CMK (cell line): Measurements from ENCODE around the gene FOXE3.

ENCODE experiments used
- DNase-seq: peaks from one replicate; pipeline ENCODE4 v3.0.0-alpha.2; 2010; ENCODE audit warnings: low read depth

The FOXE3 gene

DNA sequence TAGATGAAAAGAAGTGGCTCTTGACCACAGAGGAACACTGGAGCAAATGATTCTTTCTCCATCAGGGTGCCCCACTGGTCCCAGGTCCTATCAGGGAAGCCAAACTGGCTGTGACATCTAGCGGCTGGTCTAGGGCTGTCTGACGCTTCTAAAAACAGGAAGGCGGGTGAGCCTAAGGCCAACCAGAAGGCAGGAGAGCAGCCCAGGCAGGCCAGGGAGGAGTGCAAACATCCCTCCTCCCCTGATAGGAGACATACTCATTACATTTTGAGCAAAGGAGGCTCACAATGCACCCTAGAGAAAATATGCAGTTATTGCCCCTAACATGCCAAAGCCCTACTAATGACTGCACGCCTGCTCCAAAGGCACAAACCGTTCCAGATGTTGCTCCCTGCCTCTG is 10.4 kb upstream of the FOXE3 start:
- peak; percentile 35 for DNase-seq

DNA sequence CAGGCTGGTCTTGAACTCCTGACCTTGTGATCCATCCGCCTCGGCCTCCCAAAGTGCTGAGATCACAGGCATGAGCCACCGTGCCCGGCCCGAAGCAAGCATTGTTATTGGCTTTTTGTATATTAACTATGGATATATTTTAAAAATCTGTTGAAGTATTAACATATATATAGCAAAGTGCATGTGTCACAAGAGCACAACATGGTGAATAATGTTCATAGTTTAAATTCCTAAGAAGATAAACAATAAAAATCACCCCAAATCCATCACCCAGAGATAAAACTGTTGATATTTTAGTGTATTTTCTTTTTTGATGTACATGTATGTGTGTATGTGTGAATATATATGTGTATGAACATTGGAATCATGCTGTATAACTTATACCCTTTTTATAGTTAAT is 9.1 kb upstream of the FOXE3 start:
- DNase-seq: no peak

DNA sequence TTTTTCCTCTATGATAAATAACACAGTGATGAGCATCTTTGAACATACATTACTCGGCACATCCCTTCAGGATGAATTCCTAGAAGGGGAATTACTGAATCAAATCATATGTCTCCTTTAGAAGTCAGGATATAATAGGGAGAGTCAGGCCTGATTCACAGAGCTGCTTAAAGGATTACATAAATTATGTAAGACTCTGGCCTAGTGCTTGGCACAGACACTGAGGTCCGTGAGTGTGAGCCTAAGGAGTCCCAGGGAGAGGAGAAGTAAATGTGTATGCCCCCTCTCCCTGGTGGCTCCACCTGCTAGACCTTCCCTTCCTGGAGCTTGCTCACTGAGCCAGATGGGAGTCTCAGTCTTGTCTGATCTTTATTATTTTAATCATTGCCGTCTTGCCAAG is 8.6 kb upstream of the FOXE3 start:
- DNase-seq: no peak

DNA sequence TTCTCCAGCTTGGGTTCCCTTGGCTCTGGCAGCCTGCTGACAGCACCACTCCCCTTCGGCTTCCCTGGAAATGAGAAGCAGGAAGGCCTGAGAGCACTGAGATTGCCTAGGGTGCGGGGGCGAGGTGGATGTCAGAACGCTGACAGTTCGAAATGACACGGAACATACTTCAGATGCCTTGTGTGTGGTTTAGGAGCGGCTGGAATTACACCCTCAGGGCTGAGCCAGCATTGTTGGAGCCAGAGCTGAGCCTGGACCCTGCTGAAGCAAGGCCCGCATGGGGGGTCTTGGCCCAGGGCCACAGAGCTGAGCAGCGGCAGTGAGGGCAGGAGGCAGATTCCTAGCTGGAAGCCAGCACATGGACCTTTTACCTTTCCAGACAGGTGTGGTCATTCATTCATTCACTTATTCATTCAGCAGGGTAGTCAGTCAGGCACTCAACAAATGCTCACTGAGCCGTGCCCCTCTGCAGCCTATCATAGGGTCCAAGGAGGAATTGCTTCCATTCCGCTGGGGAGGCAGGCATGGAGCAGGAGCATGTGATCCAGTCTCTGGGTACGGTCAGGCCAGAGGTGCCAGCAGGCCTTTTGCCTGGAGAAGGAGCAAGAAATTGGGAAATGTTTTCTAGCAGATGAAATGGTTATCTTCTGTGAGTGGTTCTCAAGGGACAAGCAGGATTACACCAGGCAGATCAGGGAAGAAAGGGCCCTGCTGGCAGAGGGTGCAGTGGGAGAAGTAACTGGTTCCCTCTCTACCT is 6.6 kb upstream of the FOXE3 start:
- no peak for DNase-seq

DNA sequence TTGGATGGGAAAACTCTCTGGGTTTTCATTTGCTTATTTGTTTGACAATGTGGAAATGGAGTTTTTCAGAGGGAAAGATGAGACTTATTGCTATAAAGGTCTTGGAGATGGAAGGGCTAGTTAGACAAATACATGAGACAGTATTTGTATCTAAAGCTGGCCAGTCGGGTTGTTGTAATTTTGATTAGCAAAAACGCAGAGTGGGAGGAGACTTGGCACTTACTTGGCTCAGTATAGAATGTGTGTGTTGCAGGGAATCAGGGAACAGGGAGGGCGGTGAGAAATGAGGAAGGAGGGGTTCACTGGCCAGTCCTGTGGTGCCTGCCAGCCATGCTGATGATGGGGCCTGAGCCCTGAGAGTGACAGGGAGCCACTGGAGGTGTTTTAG is 6.0 kb upstream of the FOXE3 start:
- no peak for DNase-seq

DNA sequence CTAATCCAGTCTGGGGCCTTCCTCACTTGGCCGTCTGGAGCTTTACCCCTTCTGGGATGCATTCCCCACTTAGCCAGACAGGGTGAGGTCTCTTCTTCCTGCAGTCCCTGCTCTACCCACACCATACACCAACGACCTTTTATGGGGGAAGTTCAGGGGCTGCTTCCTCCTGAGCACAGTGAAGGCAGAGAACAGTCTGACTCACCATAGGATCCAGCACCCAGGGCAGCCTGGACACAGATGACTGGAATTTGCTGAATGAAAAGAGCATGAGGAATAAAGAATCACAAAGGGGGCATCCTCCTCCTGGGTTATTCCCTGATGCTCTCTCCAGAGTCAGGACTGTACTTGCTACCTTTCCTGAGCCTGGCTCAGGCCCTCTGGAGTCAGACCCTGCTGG is 4.6 kb upstream of the FOXE3 start:
- DNase-seq: no peak

DNA sequence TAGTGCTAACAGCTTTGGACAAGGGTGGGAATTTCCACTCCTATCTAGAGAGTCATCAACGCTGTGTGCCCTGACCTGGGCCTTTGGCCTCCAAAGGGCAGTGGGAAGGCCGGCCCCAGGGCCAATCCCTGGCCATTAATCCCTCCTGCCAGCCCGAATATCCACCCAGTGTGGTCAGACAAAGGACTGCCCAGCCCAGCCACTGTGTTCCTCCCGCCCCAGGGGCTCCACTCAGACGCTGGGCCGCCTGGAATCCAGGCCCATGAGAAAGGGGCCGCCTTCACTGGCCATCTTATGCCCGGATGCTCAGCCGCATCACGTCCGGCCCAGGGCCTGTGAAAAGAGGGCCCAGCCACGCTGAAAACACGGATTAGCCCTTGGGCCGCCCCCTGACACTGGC is 3.6 kb upstream of the FOXE3 start:
- no peak for DNase-seq

DNA sequence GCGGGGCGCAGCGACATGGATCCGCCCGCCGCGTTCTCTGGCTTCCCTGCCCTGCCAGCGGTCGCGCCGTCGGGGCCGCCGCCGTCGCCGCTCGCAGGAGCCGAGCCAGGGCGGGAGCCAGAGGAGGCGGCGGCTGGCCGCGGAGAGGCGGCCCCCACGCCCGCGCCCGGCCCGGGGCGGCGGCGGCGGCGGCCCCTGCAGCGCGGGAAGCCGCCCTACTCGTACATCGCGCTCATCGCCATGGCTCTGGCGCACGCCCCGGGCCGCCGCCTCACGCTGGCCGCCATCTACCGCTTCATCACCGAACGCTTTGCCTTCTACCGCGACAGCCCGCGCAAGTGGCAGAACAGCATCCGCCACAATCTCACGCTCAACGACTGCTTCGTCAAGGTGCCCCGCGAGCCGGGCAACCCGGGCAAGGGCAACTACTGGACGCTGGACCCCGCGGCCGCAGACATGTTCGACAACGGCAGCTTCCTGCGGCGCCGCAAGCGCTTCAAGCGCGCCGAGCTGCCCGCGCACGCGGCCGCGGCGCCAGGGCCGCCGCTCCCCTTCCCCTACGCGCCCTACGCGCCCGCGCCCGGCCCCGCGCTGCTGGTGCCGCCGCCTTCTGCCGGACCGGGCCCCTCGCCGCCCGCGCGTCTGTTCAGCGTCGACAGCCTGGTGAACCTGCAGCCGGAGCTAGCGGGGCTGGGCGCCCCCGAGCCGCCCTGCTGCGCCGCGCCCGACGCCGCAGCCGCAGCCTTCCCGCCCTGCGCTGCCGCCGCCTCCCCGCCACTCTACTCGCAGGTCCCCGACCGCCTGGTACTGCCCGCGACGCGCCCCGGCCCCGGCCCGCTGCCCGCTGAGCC is 459 bp downstream of the FOXE3 start:
- no peak for DNase-seq

DNA sequence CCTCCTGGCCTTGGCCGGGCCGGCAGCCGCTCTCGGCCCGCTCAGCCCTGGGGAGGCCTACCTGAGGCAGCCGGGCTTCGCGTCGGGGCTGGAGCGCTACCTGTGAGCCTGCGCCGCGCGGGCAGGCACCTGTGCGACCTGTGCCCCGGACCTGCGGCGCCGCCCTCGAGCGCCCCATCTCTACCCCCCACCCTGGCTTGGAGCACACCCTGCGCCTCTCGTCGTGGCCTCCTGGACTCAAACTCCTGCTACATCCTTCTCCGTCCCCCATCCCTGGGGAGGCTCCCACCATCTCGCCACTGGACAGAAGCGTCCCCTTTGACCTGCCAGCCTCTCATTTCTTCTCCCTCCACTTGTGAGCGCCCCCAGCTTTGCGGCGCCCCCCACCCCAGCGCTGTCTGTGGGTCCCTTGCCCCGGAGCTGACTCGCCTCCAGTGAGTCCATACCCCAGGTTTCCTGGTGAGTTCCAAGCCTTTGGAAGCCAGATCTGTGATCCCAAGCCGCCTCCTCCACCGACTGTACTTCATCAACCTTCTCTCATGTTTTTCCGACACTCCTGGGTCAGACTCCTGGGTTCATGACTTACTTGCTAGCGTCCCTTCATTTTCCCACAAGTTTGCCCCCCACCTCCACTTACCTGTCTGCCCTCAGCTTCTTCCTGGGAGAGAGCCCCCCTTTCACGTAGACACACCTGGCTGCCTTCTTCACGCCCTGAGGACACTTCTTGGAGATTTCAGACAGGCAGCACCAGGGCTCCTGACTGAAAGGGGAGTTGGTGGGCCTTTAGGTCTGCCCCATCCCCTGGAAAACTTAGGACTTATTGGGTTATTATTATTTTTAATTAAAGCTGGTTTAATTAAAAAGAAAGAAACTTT is 1.3 kb downstream of the FOXE3 start:
- DNase-seq: no peak

DNA sequence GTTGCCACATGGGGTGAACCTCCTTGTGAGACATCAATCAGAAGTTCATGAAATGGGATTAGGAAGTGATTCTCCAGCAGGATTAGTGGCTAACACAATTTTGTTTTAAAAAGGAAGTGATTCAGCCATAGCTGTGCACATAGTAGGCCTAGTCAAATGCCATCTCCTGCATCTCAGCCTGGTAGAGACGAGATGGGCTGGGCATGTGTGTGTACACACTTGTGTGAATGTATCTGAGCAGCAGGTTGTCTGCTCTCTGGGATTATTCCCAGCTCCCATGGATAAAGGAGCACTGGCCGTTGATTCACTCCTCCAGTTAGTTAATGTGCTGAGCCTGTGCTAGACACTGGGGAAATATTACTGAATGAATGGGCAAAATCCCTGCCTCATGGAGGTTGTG is 2.0 kb downstream of the FOXE3 start:
- DNase-seq: no peak

DNA sequence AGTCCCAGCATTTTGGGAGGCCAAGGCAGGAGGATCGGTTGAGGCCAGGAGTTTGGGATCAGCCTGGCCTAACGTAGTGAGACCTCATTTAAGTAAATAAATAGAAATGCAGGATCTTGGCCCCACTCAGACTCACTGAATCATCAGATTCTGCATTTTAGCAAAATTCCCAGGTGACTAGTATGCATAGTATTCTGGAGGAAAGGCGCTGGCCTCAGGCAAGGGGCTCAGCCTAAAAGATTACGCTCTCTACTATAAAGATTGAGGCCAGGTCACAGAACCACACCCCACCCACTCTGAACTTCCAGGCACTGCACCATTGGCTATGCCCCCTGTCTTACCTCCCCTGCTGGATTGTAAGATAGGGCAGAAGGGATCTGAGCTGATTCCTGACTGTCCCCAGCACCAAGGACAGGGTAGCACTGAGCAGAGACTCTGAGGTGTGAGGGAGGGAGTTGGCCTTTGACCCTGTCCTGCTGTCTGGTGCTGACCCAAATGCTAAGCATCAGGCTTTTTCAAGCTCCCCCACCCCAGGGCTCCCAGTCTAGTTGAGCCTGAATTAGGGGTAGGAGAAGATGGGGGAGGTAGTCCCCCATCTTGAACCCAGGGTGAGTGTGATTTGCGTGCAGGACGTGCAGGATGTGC is 2.7 kb downstream of the FOXE3 start:
- DNase-seq: no peak

DNA sequence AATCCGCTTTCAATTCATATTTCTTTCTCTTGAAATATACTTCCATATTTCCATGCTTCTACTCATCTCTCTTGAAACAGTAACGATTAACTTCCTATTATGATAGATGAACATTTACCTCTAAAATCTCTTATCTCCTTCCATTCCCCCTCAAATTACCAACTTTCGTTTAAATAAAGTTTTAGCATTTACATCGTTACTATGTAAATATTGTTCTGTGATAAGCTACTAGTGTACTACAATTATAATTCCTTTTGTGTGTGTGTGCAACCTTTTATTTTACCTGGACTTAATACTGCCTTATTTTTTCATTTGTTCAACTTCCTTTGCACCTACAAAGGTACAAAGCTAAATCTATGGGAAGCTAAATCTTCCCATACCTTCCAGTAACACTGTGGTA is 4.5 kb downstream of the FOXE3 start:
- DNase-seq: no peak

DNA sequence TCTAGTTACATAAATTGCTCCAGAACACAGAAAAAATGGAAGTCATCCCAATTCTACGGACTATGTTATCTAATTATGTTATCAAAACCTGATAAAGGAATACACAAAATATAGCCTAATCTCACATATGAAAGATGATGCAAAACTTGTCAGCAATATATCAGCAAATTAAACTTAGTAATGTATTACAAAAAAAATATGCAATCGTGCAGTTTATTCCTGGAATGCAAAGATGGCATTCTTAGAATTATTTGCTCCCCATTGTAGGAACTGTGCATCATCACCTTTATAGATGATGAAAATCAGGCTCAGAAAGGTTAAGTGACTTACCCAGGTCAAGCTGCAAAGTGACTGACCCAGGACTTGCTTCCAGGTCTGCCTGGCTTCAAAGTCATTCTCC is 7.8 kb downstream of the FOXE3 start:
- no peak for DNase-seq

DNA sequence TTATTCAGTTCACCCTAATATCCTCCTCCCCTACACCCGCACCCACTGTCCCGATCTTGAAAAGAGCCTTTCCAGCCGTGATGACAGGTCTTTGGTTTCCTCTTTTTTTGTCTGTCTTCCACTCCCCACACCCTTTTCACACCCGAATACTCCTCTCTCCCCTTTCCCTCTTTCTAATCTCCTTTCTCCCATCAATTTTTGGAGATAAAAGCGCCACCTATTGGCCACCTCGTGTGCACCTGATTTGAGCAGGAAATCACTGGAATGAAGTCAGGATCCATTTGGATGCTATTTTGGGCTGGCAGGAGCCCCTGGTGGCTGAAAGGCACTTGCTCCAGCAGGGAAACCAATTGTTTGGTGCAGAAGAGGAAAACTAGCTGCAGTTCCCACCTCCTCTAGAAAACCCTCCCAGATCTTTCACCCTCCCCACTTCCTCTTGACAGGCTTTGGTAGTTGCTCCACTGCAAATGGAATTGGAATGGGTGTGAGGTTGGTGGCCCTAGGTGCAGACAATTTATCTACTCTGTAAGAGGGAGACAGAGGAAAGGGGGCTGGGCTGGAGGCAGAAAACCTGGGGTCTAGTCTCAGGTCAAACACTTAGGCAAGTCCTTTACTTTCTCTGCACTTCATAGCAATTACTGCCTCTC is 8.4 kb downstream of the FOXE3 start:
- DNase-seq: no peak

DNA sequence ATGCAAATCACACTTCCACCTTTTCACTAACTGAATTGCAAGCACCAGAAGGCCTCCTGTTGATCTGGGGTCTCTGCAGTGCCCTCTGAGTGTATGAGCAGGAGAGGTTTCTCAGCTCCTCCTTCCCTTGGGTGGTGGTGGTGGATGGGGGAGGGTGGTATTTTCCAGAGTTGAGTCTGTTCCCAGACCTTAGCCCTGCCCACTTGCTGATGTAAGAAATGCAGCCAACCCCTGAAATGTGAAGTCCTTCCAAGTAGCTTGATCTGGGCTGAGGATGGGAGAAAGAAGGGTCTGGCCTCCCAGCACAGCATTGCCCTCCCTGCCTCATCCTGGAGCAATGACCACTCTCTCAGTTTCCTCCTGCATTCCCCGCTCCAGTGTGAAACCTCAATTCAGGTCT is 15.4 kb downstream of the FOXE3 start:
- no peak for DNase-seq

DNA sequence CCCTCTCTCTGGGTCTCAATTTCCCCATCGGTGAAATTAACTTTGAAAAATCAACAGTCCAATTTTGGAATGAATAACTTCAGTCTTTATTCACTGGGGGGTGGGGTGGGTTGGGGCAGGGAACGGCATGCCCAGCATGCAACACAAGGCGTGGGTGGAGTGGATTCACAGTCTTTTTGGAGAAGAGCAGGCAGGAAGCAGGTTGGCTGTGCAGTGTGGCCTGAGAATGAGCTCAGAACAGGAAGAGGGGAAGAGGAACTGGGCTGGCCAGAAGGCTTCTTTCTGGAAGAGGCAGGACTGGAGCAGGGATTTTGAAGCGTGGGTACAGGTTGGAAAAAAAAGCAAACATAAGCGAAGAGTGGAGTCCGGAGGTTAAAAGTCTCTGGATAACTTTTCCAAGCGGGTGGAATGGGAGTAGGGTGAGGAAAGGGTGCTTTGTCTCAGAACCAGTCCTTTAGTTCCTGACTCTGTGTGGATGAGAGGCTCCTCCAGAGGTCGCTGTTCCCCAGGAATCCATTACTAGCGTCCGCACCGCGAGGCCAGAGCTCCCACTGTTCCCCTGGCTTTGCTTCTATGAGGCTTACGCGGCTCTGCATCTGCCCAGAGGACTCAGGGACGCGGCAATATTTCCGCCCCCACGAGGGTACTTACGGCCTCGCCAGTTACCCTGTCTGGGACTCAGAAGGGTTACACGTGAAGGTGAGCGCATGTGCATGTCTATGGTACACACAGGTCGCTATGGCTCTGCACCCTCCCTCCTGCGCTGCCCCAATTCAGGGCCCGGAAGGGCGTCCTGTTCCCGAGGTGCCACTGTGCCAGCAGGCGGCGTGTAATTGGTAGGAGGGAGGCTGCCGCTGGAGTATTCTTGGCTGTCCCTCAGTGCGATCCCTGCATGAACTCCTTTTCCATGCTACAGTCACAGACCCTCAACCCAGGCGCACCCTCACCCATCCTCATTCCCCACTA is 16.3 kb downstream of the FOXE3 start:
- DNase-seq: no peak

DNA sequence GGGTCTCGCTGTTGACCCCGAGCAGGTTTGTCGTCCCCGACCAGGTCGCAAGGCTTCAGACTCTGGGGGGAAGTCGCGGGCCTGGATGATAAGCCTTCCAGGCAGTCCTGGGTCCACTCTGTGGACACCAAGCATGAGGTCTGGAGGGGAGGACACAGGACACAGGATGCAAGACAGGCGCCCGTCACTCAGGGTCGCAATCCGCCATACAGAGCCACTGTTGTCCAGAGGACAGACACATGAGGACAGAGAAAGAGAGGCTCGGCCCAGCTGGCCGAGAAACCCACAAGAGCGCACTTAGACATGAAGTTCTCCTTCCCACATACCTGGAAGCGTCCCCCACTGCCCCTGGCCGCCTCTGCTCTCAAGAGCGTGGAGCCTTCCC is 16.9 kb downstream of the FOXE3 start:
- DNase-seq: no peak

DNA sequence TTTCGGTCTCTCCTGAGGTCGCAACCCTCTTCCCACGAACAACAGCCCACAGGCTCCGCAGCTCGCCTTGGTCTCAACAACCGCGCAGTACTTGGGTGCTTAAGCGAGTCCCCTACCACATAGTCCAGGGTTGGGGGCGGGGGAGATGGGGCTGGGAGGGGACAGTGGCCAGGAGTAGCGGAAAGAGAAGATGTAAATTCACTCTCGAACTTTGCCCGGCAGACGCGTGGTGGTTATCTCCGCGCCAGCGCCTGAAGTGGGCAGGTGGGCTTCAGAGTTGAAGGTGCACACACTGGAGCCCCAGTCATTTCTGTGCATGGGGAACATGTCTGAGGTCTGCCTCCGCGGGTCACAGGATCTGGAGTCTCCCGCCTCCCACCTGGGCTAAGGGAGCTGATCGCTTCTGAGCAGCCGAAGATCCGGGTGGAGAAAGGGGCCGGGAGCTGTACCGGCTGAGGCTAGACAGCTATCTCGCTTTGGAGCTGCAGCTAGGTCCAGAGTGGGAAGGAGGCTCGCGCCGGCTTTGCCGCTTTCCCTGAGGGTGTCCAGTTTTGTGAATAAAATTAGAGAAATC is 17.5 kb downstream of the FOXE3 start:
- no peak for DNase-seq

DNA sequence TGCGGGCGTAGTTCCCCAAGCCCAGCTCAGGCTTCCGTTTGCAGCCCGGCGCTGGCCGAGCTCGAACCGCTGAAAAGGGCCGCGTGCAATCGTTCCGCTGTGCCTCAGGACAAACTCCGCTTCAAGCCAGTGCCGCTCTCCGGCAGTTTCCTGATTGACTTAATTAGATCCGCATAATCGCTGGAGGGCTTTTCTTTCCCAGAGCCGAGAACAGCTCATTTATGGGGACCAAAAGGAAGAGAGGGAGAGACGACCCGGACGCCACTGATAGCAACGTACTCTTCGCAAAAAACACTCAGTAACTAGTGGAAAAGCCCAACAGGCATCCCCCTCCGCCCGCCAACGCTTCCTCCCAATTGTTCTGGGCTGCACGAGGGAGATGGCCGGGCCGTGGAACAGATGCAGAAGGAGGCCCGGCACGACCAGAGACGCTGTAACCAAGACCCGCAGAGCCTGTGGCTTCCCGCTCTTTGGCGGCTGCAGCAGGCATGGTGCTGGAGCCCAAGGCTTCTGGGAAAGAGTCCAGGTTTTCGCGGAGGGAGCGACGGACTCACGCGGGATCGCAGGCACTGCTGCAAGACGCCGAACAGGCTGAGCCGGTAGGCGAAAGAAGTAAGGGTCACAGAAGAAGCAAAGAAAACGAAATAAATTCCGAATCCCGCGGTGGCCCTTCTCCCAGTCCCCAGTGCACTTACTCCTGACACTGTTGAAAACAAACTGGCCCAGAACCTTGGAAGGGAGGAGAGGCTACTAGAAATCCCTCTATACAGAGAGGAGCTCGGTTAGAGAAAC is 18.2 kb downstream of the FOXE3 start:
- DNase-seq: no peak
